Neural progenitor cell (in vitro differentiated cells): ENCODE measurements around the gene PSMD2. TPM values are rescaled to one million over a fixed set of nuclear protein-coding genes. Genes with fewer than 3 reads are reported as not detected.
"Not testable (repeated sequence)": the region's sequence is repeated elsewhere in the genome, so short reads cannot be mapped to it uniquely, and the experiment has no call there.

ENCODE experiments used
- DNase-seq: peaks from one replicate; pipeline ENCODE4 v3.0.0-alpha.2; 2016; ENCODE audit warnings: low spot score
- H2AFZ ChIP-seq: fragments of 200-600 bp; sonication (generic); replicated peaks from 2 replicates; pipeline ENCODE4 v1.6.1; 2016; ENCODE audit warnings: antibody characterized with exemption
- H3F3A ChIP-seq: fragments of 200-600 bp; sonication (generic); 2 replicates; pipeline ENCODE4 v1.6.1; 2016; ENCODE audit warnings: antibody characterized with exemption, low read depth
- H3K27ac ChIP-seq: fragments of 200-600 bp; sonication (generic); 2 replicates; pipeline ENCODE4 v1.5.1; 2016; ENCODE audit warnings: mild to moderate bottlenecking
- H3K27me3 ChIP-seq: fragments of 200-600 bp; sonication (generic); 2 replicates; pipeline ENCODE4 v1.6.1; 2016; ENCODE audit warnings: mild to moderate bottlenecking, moderate library complexity
- H3K36me3 ChIP-seq: fragments of 200-600 bp; sonication (generic); 2 replicates; pipeline ENCODE4 v1.5.1; 2016
- H3K4me1 ChIP-seq: fragments of 200-600 bp; sonication (generic); 2 replicates; pipeline ENCODE4 v1.6.1; 2016; ENCODE audit warnings: mixed run types
- H3K4me2 ChIP-seq: fragments of 200-600 bp; sonication (generic); 2 replicates; pipeline ENCODE4 v1.6.1; 2016
- H3K4me3 ChIP-seq: fragments of 200-600 bp; sonication (generic); 2 replicates; pipeline ENCODE4 v1.5.1; 2016
- H3K79me2 ChIP-seq: fragments of 200-600 bp; sonication (generic); 2 replicates; pipeline ENCODE4 v1.6.1; 2016; ENCODE audit warnings: low read depth
- H3K9ac ChIP-seq: fragments of 200-600 bp; sonication (generic); 2 replicates; pipeline ENCODE4 v1.6.1; 2016
- H3K9me3 ChIP-seq: fragments of 200-600 bp; sonication (generic); 2 replicates; pipeline ENCODE4 v1.5.1; 2016; ENCODE audit warnings: low read depth
- H4K20me1 ChIP-seq: fragments of 200-600 bp; sonication (generic); 2 replicates; pipeline ENCODE4 v1.6.1; 2016; ENCODE audit warnings: low read depth
- H3K27ac Mint-ChIP-seq: 3 replicates; pipeline ENCODE4 v1.8.0; 2021; ENCODE audit warnings: mixed read lengths
- H3K27me3 Mint-ChIP-seq: 2 replicates; pipeline ENCODE4 v1.8.0; 2022; ENCODE audit warnings: low read depth, mild to moderate bottlenecking, inconsistent platforms, moderate library complexity, mixed read lengths; ENCODE audit not compliant: insufficient read depth
- H3K36me3 Mint-ChIP-seq: 3 replicates; pipeline ENCODE4 v1.8.0; 2021; ENCODE audit warnings: mixed read lengths
- H3K4me1 Mint-ChIP-seq: 3 replicates; pipeline ENCODE4 v1.8.0; 2021; ENCODE audit warnings: mixed read lengths
- H3K4me3 Mint-ChIP-seq: 3 replicates; pipeline ENCODE4 v1.8.0; 2021; ENCODE audit warnings: mild to moderate bottlenecking, moderate library complexity, mixed read lengths
- H3K9me3 Mint-ChIP-seq: 3 replicates; pipeline ENCODE4 v1.8.0; 2020; ENCODE audit warnings: mixed read lengths
- CTCF ChIP-seq: fragments of 200-600 bp; sonication (generic); IDR thresholded peaks from 2 replicates; pipeline ENCODE4 v1.5.1; 2017; ENCODE audit warnings: antibody characterized with exemption, mild to moderate bottlenecking
- EZH2 ChIP-seq: fragments of 200-600 bp; sonication (generic); IDR thresholded peaks from 2 replicates; pipeline ENCODE4 v1.6.1; 2017; ENCODE audit warnings: antibody characterized with exemption, mild to moderate bottlenecking, moderate library complexity
- EZH2phosphoT487 ChIP-seq: fragments of 200-600 bp; sonication (generic); IDR thresholded peaks from 2 replicates; pipeline ENCODE4 v1.6.1; 2017; ENCODE audit warnings: antibody characterized with exemption
- total RNA-seq: library from RNA; depleted of rRNA; stranded (reverse); fragments of >200 nt; gene quantifications from 2 replicates; pipeline ENCODE4 v1.2.3, GENCODE V29; 2015; ENCODE audit warnings: low replicate concordance

PSMD2 gene
- total RNA-seq, 1 donor from 2014 or later = 234 TPM

GRCh38 chr3:184337399-184337714 lies 38.3 kb downstream of the PSMD2 start, which contains the start of gene FAM131A:
TSS of gene FAM131A (plus strand) at chr3:184337600. CDS start at chr3:184337631, 31 bp downstream.
- Histone ChIP-seq H3K36me3 (no peaks in the 10 kb centered on the region), H3K27ac (peak within 1 kb of the TSS; percentile 94), H3K27me3 (no peaks in the 10 kb centered on the region), H3K4me3 (peak within 1 kb of the TSS; percentile 88), H4K20me1 (peaks cover 88% of the 10 kb centered on the region), H3K9ac (peak within 1 kb of the TSS; percentile 62), H2AFZ (no peak within 1 kb of the TSS), H3K9me3 (no peaks in the 10 kb centered on the region), H3K79me2 (peaks cover 44% of the 10 kb centered on the region), H3K4me2 (peak within 1 kb of the TSS; percentile 82), H3K4me1 (peaks cover 21% of the 10 kb centered on the region), H3F3A (peaks cover 57% of the 10 kb centered on the region)
- Mint-ChIP-seq H3K27ac (peak within 1 kb of the TSS; percentile 93), H3K9me3 (no peaks in the 10 kb centered on the region), H3K36me3 (peaks cover 11% of the 10 kb centered on the region), H3K4me3 (peak within 1 kb of the TSS; percentile 92), H3K4me1 (peaks cover 29% of the 10 kb centered on the region), H3K27me3 (peaks cover 5% of the 10 kb centered on the region)
- no peak for DNase-seq
- TF ChIP-seq EZH2phosphoT487 = no peak
- TF ChIP-seq CTCF = no peak
- no peak for TF ChIP-seq EZH2

- H2AFZ ChIP-seq = no peak overlapping the region
- H3K27ac Mint-ChIP-seq = peak overlapping the region; percentile 91
- H3K4me3 ChIP-seq = no peak overlapping the region
Observed at GRCh38 chr3:184337981-184338380, 38.9 kb downstream of the PSMD2 start.

GRCh38 chr3:184338511-184338945 lies 39.5 kb downstream of the PSMD2 start:
- peak overlapping the region; percentile 92 for H3K4me3 Mint-ChIP-seq
- Histone ChIP-seq H4K20me1 (peaks cover 83% of the 10 kb centered on the region), H3K79me2 (peaks cover 44% of the 10 kb centered on the region), H3K4me2 (peak overlapping the region; percentile 77), H3K4me3 (peak overlapping the region; percentile 37), H3K4me1 (peaks cover 21% of the 10 kb centered on the region), H3K27ac (no peak overlapping the region), H3K9ac (no peak overlapping the region), H3K9me3 (no peaks in the 10 kb centered on the region), H2AFZ (no peak overlapping the region), H3F3A (peaks cover 57% of the 10 kb centered on the region), H3K27me3 (no peaks in the 10 kb centered on the region), H3K36me3 (no peaks in the 10 kb centered on the region)
- H3K4me1 Mint-ChIP-seq = peaks cover 35% of the 10 kb centered on the region
- no peaks in the 10 kb centered on the region for H3K9me3 Mint-ChIP-seq
- TF ChIP-seq CTCF (peak; percentile 32), EZH2phosphoT487 (no peak)
- H3K27me3 Mint-ChIP-seq = peaks cover 3% of the 10 kb centered on the region
- H3K36me3 Mint-ChIP-seq = peaks cover 13% of the 10 kb centered on the region
- H3K27ac Mint-ChIP-seq = peak overlapping the region; percentile 91
- DNase-seq = peak; percentile 92

More at GRCh38 chr3:184337981-184338380, 38.9 kb downstream of the PSMD2 start:
- Mint-ChIP-seq H3K27me3 (peaks cover 3% of the 10 kb centered on the region), H3K9me3 (no peaks in the 10 kb centered on the region), H3K4me1 (peaks cover 32% of the 10 kb centered on the region), H3K4me3 (peak overlapping the region; percentile 92), H3K36me3 (peaks cover 10% of the 10 kb centered on the region)
- peaks cover 57% of the 10 kb centered on the region for H3F3A ChIP-seq
- H3K27ac ChIP-seq = no peak overlapping the region
- peaks cover 21% of the 10 kb centered on the region for H3K4me1 ChIP-seq
- no peak for TF ChIP-seq EZH2
- peaks cover 44% of the 10 kb centered on the region for H3K79me2 ChIP-seq
- no peak for DNase-seq
- H3K4me2 ChIP-seq = peak overlapping the region; percentile 77
- no peak overlapping the region for H3K9ac ChIP-seq
- H3K27me3 ChIP-seq = no peaks in the 10 kb centered on the region
- peaks cover 87% of the 10 kb centered on the region for H4K20me1 ChIP-seq
- no peaks in the 10 kb centered on the region for H3K36me3 ChIP-seq
- no peaks in the 10 kb centered on the region for H3K9me3 ChIP-seq

GRCh38 chr3:184339001-184339400 lies 40.0 kb downstream of the PSMD2 start:
- H3K4me3 Mint-ChIP-seq = peak overlapping the region; percentile 52
- H3K4me2 ChIP-seq = peak overlapping the region; percentile 77
- peaks cover 3% of the 10 kb centered on the region for H3K27me3 Mint-ChIP-seq
- H3K9me3 ChIP-seq = no peaks in the 10 kb centered on the region
- H3K4me1 Mint-ChIP-seq = peaks cover 35% of the 10 kb centered on the region
- H3K79me2 ChIP-seq = peaks cover 44% of the 10 kb centered on the region
- H3F3A ChIP-seq = peaks cover 53% of the 10 kb centered on the region
- H3K36me3 Mint-ChIP-seq = peaks cover 12% of the 10 kb centered on the region
- H3K27ac Mint-ChIP-seq = peak overlapping the region; percentile 68
- H3K4me3 ChIP-seq = peak overlapping the region; percentile 37
- H3K4me1 ChIP-seq = peaks cover 21% of the 10 kb centered on the region
- peaks cover 79% of the 10 kb centered on the region for H4K20me1 ChIP-seq
- no peak for DNase-seq
- H3K9me3 Mint-ChIP-seq = no peaks in the 10 kb centered on the region
- H3K9ac ChIP-seq = no peak overlapping the region
- no peaks in the 10 kb centered on the region for H3K27me3 ChIP-seq
- no peak for TF ChIP-seq CTCF
- TF ChIP-seq EZH2phosphoT487 = no peak
- no peak for TF ChIP-seq EZH2
- H3K36me3 ChIP-seq = no peaks in the 10 kb centered on the region
- H3K27ac ChIP-seq = no peak overlapping the region
- no peak overlapping the region for H2AFZ ChIP-seq

- not testable (repeated sequence) for H3K27ac Mint-ChIP-seq, H3K9ac ChIP-seq, H3K36me3 ChIP-seq, H2AFZ ChIP-seq, H3K9me3 Mint-ChIP-seq, H3K27me3 Mint-ChIP-seq, H3K36me3 Mint-ChIP-seq, H3K4me3 Mint-ChIP-seq, H3K4me2 ChIP-seq, H3K27me3 ChIP-seq, H3K4me3 ChIP-seq, H3K27ac ChIP-seq, H3K9me3 ChIP-seq, DNase-seq
- H3K4me1 Mint-ChIP-seq = peaks cover 35% of the 10 kb centered on the region
- H4K20me1 ChIP-seq = peaks cover 76% of the 10 kb centered on the region
- peaks cover 21% of the 10 kb centered on the region for H3K4me1 ChIP-seq
- H3K79me2 ChIP-seq = peaks cover 44% of the 10 kb centered on the region
- peaks cover 47% of the 10 kb centered on the region for H3F3A ChIP-seq
Observed at GRCh38 chr3:184339451-184340135, 40.6 kb downstream of the PSMD2 start.
